Measurements from ENCODE around the gene HYKK. TPM values are rescaled to one million over a fixed set of nuclear protein-coding genes. Genes with fewer than 3 reads are reported as not detected.

The HYKK gene
- total and polyA plus RNA-seq, 11 donors: 2.6 to 8.7 (median 6.6) TPM

DNA sequence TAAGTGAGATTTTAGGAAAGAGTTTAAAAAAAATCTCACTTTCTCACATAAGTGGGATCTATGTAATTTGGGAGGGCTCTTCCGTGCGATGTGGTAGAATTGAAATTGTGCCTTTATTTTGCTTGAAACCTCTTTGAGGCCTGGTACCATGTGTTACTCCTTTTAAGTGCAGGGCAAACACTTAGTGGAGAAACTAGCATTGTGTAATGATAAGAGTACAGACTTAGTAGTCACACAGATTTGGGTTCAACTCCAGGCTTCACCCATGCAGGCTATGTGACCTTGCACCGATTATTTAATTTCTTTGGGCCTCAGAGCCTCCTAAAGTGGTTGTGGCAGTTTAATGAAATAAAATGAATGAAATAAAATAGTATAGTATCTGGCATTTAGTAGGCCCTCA is 35.3 kb downstream of the HYKK start:
- Histone ChIP-seq H3K4me1 (peaks cover 0 to 35% (median 19%) of the 10 kb centered on the region in 12 donors), H3K27me3 (no peaks in the 10 kb centered on the region), H3K9me3 (no peaks in the 10 kb centered on the region), H3K27ac (no peak overlapping the region), H3K36me3 (peaks cover 0 to 60% (median 56%) of the 10 kb centered on the region in 9 donors), H3K4me3 (no peak overlapping the region)
- ATAC-seq: no peak
- no peak for DNase-seq
- WGBS, 4 donors: 92 to 97% (median 95%) methylated on average over 3 of the region's 3 CpGs
- no peak for TF ChIP-seq POLR2A (IDR thresholded peaks at IDR 0.05)
- TF ChIP-seq, protein P1, sequence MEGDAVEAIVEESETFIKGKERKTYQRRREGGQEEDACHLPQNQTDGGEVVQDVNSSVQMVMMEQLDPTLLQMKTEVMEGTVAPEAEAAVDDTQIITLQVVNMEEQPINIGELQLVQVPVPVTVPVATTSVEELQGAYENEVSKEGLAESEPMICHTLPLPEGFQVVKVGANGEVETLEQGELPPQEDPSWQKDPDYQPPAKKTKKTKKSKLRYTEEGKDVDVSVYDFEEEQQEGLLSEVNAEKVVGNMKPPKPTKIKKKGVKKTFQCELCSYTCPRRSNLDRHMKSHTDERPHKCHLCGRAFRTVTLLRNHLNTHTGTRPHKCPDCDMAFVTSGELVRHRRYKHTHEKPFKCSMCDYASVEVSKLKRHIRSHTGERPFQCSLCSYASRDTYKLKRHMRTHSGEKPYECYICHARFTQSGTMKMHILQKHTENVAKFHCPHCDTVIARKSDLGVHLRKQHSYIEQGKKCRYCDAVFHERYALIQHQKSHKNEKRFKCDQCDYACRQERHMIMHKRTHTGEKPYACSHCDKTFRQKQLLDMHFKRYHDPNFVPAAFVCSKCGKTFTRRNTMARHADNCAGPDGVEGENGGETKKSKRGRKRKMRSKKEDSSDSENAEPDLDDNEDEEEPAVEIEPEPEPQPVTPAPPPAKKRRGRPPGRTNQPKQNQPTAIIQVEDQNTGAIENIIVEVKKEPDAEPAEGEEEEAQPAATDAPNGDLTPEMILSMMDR (IDR thresholded peaks at IDR 0.05): no peak
- intact Hi-C loops (cut with DNase I): no loop called here

DNA sequence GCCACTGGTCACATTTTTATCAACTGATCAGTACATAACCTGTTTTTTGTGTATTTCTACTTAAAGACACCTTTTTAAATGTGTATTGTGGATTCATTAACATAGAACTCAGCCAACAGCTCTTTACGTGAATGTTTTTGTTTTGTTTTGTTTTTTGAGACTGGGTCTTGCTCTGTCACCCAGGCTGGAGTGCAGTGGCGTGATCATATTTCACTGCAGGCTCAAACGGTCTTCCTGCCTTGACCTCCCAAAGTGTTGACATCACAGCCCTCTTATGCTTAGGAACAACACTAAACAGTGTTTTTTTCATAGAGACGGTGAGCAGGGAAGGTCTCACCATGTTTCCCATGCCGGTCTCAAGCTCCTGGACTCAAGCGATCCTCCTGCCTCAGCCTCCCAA is 42.8 kb downstream of the HYKK start:
- Histone ChIP-seq H3K27ac (no peak overlapping the region), H3K36me3 (peaks cover 0 to 65% (median 60%) of the 10 kb centered on the region in 9 donors), H3K4me1 (no peaks in the 10 kb centered on the region), H3K4me3 (no peak overlapping the region), H3K27me3 (no peaks in the 10 kb centered on the region), H3K9me3 (no peaks in the 10 kb centered on the region)
- no peak for ATAC-seq
- 73 to 80% (median 77%) methylated on average over 6 of the region's 6 CpGs for WGBS, 4 donors
- no peak for DNase-seq
- intact Hi-C loops (cut with DNase I): no loop called here
- TF ChIP-seq, protein P1 (IDR thresholded peaks at IDR 0.05): no peak
- TF ChIP-seq POLR2A (IDR thresholded peaks at IDR 0.05): no peak

DNA sequence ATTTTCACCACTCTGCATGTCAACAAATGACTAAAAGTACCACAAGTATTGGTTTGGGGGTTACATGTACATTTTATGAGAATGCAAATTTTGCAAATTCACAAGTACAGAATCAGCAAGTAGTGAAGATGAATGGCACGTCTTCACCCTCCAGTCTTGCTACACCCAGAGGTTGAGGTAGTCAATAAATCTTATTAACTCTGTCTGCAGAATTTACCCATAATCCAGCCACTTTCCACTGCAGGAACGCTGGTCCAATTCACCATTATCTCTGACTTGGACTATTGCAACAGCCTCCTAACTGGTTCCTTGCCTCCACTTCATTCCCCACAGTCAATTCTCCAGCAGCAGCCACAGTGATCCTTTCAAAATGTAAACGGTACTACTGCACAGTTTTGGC is 43.4 kb downstream of the HYKK start:
- DNase-seq (no peak), ATAC-seq (no peak)
- no peak overlapping the region for H3K4me3 ChIP-seq
- H3K4me1 ChIP-seq: no peaks in the 10 kb centered on the region
- no peaks in the 10 kb centered on the region for H3K9me3 ChIP-seq
- H3K36me3 ChIP-seq: peaks cover 0 to 59% (median 54%) of the 10 kb centered on the region in 9 donors
- H3K27me3 ChIP-seq: no peaks in the 10 kb centered on the region
- 79 to 87% (median 83%) methylated on average over 3 of the region's 3 CpGs for WGBS, 4 donors
- H3K27ac ChIP-seq: no peak overlapping the region
- intact Hi-C loops (cut with DNase I): no loop called here
- TF ChIP-seq POLR2A (IDR thresholded peaks at IDR 0.05): no peak
- TF ChIP-seq, protein P1 (IDR thresholded peaks at IDR 0.05): no peak

GRCh38 chr15:78551902-78552301 is 44.5 kb downstream of the HYKK start:
- TF ChIP-seq POLR2A (IDR thresholded peaks at IDR 0.05): no peak
- TF ChIP-seq, protein P1 (IDR thresholded peaks at IDR 0.05): no peak

More at GRCh38 chr15:78551902-78552301, 44.5 kb downstream of the HYKK start:
- 85 to 90% (median 87%) methylated on average over 5 of the region's 5 CpGs for WGBS, 4 donors
- peaks cover 0 to 48% (median 43%) of the 10 kb centered on the region in 9 donors for H3K36me3 ChIP-seq
- intact Hi-C loops (cut with DNase I): no loop called here
- H3K9me3 ChIP-seq: no peaks in the 10 kb centered on the region
- no peak for ATAC-seq
- H3K4me3 ChIP-seq: no peak overlapping the region
- H3K27ac ChIP-seq: no peak overlapping the region
- no peaks in the 10 kb centered on the region for H3K4me1 ChIP-seq
- H3K27me3 ChIP-seq: no peaks in the 10 kb centered on the region
- DNase-seq: no peak

All from heart left ventricle (tissue), 16 donors.